ENCODE results near the gene RAB17.
A peak's percentile ranks its signal among the peaks of the same experiment; 100 is the strongest.

RAB17 gene

GRCh38 chr2:237585590-237586221, 4.8 kb downstream of the RAB17 start:
- Mint-ChIP-seq H3K27ac (no peak overlapping the region), H3K4me1 (peaks cover 64% of the 10 kb centered on the region), H3K9me3 (peaks cover 7% of the 10 kb centered on the region), H3K4me3 (no peak overlapping the region), H3K27me3 (ENCODE audit: low read depth, poor library complexity) (peaks cover 30% of the 10 kb centered on the region), H3K36me3 (ENCODE audit: low read depth) (peaks cover 6% of the 10 kb centered on the region)
- TF ChIP-seq CTCF (IDR thresholded peaks at IDR 0.05), result no peak
- no peak for DNase-seq

DNA sequence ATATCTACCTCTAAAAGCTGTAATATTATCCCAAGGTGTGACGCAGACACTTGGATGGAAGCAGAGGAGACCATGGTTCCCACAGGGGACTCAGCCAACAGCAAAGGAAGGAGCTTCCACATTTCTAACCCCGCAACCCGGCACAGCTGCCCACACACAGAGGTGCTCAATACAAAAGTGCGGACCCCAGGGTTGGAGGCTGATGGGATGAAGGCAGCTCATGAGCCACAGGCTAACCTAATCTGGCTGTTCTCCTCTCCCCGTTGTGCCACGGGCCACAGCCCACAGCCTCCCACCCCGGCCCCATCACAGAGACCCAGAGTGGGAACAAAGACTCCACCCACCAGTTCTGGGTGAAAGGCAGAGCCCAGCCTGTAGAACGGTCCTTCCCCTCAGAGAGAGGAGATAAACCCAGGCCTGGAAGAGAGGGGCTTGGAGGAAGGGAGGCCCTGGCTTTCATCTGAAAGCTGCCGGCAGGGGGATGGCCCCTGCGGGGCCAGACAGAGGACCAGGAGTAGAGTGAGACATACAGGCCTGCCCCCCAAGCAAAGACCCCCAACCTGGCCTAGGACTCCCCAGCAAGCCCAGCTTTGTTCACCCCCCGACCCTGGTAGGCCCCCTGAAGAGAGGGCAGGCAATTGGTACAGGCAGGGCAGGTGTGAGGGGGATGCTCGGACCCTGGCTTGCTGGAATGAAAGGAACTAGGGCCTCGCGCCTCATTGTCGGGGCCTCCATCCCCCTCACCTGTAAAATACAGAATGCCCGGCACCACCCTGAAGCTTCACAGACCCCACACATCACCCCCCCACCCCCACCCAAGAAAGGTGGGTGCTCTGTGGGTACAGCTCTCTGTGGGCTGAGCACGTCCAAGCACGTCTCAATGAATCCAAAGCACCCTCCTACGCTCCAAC, 6.9 kb downstream of the RAB17 start:
- H3K4me3 Mint-ChIP-seq, result no peak overlapping the region
- no peak for DNase-seq
- H3K9me3 Mint-ChIP-seq, result peaks cover 7% of the 10 kb centered on the region
- no peak overlapping the region for H3K27ac Mint-ChIP-seq
- peaks cover 6% of the 10 kb centered on the region for H3K36me3 Mint-ChIP-seq (ENCODE audit: low read depth)
- peaks cover 18% of the 10 kb centered on the region for H3K27me3 Mint-ChIP-seq (ENCODE audit: low read depth, poor library complexity)
- peaks cover 48% of the 10 kb centered on the region for H3K4me1 Mint-ChIP-seq
- no peak for TF ChIP-seq CTCF (IDR thresholded peaks at IDR 0.05)

DNA sequence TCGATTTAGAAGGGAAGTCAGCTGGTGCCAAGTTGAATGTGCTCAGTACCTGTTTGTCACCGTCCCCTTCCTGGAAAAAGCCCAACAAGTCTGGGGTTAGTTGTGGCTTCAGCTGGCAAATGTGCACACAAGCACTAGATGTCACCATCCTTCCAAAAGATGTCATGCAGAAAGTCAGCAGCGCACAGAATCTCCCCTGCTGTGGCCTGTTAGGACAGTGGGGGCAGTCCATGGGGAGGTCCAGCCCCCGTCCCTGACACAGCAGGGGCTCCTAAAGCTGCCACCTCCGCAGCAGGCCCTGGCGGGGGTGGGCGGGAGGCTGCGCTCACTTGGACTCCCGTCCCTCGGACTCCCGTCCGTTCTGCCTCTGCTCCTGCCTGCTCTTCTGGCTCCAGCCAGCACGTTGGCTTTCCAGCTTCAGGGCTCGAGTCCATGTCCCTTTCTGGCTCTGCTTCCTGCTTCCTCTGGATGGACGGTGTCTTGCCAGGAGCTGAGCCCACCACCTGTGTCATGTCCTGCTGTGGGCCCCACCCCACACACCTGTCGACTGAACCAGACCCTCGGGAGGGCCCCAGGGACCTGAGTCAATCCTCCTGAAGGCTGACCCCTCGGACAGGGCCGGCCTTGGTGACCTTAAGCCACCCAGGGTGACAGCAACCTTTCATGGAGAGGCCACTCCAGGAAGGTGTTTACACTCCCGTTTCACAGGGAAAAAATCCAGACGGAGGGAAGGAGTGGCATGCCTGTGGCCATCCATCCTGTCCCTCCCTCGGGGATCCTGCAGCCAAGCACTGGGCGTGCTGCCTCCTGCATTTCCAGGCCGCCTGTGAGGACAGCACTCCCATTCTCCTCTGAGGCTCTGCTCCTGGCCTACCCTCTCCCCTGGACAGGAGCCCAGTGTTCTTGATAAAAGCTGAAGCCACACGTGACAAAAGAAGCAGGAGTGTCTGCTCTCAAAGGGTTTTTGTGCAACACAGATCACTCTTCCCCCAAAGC, 8.5 kb downstream of the RAB17 start:
- H3K4me3 Mint-ChIP-seq, result no peak overlapping the region
- H3K27me3 Mint-ChIP-seq (ENCODE audit: low read depth, poor library complexity), result peaks cover 10% of the 10 kb centered on the region
- peaks cover under 1% of the 10 kb centered on the region for H3K9me3 Mint-ChIP-seq
- H3K27ac Mint-ChIP-seq, result peak overlapping the region; percentile 66
- peak; percentile 48 for DNase-seq
- H3K36me3 Mint-ChIP-seq (ENCODE audit: low read depth), result no peaks in the 10 kb centered on the region
- H3K4me1 Mint-ChIP-seq, result peaks cover 48% of the 10 kb centered on the region
- no peak for TF ChIP-seq CTCF (IDR thresholded peaks at IDR 0.05)

DNA sequence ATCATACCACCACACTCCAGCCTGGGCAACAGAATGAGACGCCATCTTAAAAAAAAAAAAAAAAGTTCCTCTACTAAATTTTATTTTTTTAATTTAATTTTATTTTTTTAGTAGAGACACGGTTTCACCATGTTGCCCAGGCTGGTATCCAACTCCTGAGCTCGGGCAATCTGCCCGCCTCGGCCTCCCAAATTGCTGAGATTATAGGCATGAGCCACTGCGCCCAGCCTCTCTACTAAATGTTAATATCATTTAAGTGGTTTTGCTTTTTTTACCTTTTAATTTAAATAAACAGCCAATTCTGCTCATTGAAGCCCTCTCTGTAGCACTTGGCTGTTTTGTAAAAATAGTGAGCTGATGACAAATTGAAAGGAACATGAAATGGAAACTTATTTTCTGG, 9.2 kb downstream of the RAB17 start:
- Mint-ChIP-seq H3K27ac (no peak overlapping the region), H3K36me3 (ENCODE audit: low read depth) (no peaks in the 10 kb centered on the region), H3K9me3 (no peaks in the 10 kb centered on the region), H3K4me1 (peaks cover 48% of the 10 kb centered on the region), H3K4me3 (no peak overlapping the region), H3K27me3 (ENCODE audit: low read depth, poor library complexity) (peaks cover 8% of the 10 kb centered on the region)
- TF ChIP-seq CTCF (IDR thresholded peaks at IDR 0.05), result no peak
- no peak for DNase-seq

GRCh38 chr2:237577956-237578870, 12.3 kb downstream of the RAB17 start:
- no peak for TF ChIP-seq CTCF (IDR thresholded peaks at IDR 0.05)
- H3K9me3 Mint-ChIP-seq, result no peaks in the 10 kb centered on the region
- H3K4me1 Mint-ChIP-seq, result peaks cover 43% of the 10 kb centered on the region
- peak overlapping the region; percentile 49 for H3K27ac Mint-ChIP-seq
- no peak overlapping the region for H3K4me3 Mint-ChIP-seq
- H3K27me3 Mint-ChIP-seq (ENCODE audit: low read depth, poor library complexity), result peaks cover 16% of the 10 kb centered on the region
- H3K36me3 Mint-ChIP-seq (ENCODE audit: low read depth), result no peaks in the 10 kb centered on the region
- no peak for DNase-seq

Measured in nephron progenitor cell (in vitro differentiated cells).